K562 (cell line): ENCODE results near the gene TSPYL4. TPM values are rescaled to one million over a fixed set of nuclear protein-coding genes. Genes with fewer than 3 reads are reported as not detected.

Source experiments
- ASH1L ChIP-seq: fragments of 450-650 bp; IDR thresholded peaks from 2 replicates; pipeline ENCODE4 v1.6.1; 2018; ENCODE audit warnings: borderline replicate concordance, mild to moderate bottlenecking, low read depth; ENCODE audit not compliant: partially characterized antibody
- C11orf30 ChIP-seq: fragments of 450-650 bp; IDR thresholded peaks from 2 replicates; pipeline ENCODE4 v1.6.1; 2016; ENCODE audit warnings: low read depth, mild to moderate bottlenecking
- ETV1 ChIP-seq: fragments of 450-650 bp; conservative IDR thresholded peaks from 2 replicates; pipeline ENCODE4 v1.6.1; 2016; ENCODE audit warnings: missing genetic modification characterization, control low read depth, low read depth, missing compliant biosample characterization
- IFI16 ChIP-seq: fragments of 250-450 bp; sonication (Bioruptor Pico); IDR thresholded peaks from 2 replicates; pipeline ENCODE4 v2.1.2; 2022; ENCODE audit warnings: mild to moderate bottlenecking, inconsistent platforms
- KAT7 ChIP-seq: sonication (generic); formaldehyde crosslinking; IDR thresholded peaks from 2 replicates; pipeline ENCODE4 v1.8.0; 2022; ENCODE audit warnings: missing genetic modification reagents, mild to moderate bottlenecking, borderline replicate concordance
- MGA ChIP-seq: fragments of 450-650 bp; IDR thresholded peaks from 2 replicates; pipeline ENCODE4 v1.6.1; 2016; ENCODE audit warnings: mild to moderate bottlenecking, moderate library complexity
- RBFOX2 ChIP-seq: fragments of 200-400 bp; formaldehyde crosslinking; IDR thresholded peaks from 2 replicates; pipeline ENCODE4 v1.6.1; 2017; ENCODE audit warnings: low read depth, mild to moderate bottlenecking, low read length, moderate library complexity
- SIX5 ChIP-seq, 2 experiments: IDR thresholded peaks; 2 replicates each; pipeline ENCODE4 v1.6.1; 2011; ENCODE audit warnings: low read length in 2 of 2, borderline replicate concordance in 1 of 2, low read depth in 1 of 2, mild to moderate bottlenecking in 1 of 2, moderate library complexity in 1 of 2; ENCODE audit not compliant: insufficient read depth in 1 of 2
- SNIP1 ChIP-seq: fragments of 450-650 bp; IDR thresholded peaks from 2 replicates; pipeline ENCODE4 v1.7.1; 2017; ENCODE audit warnings: low read depth, mild to moderate bottlenecking
- YY1 ChIP-seq, 3 experiments: IDR thresholded peaks; 2 replicates each; pipeline ENCODE4 v1.6.1; 2011; ENCODE audit warnings: low read length in 2 of 3, mild to moderate bottlenecking in 2 of 3, moderate library complexity in 2 of 3, borderline replicate concordance in 1 of 3, control low read depth in 1 of 3, low read depth in 1 of 3; ENCODE audit not compliant: insufficient read depth in 3 of 3, insufficient replicate concordance in 2 of 3, control insufficient read depth in 1 of 3, insufficient read length in 1 of 3; ENCODE audit errors: extremely low read depth in 1 of 3
- ZNF184 ChIP-seq: sonication (generic); formaldehyde crosslinking; IDR thresholded peaks from 2 replicates; pipeline ENCODE4 v1.5.0; 2020; ENCODE audit warnings: missing genetic modification reagents
- polyA plus RNA-seq, 8 experiments: library from polyadenylated mRNA; depleted of rRNA in 4 of 8; stranded (reverse) in 5 of 8; unstranded in 3 of 8; fragments of >200 nt; fragmentation: Nextera tagmentation in 2 of 8; fragmentation: Illumina TruSeq in 1 of 8; extraction: Ambion mirVana in 2 of 8; extraction: Trizol in 1 of 8; gene quantifications; 2 replicates each; pipeline versions ENCODE4 v1.2.1 to v1.2.3, GENCODE V29; 2011 to 2014; ENCODE audit warnings: inconsistent platforms in 1 of 8, missing spikeins in 1 of 8
- total RNA-seq, 7 experiments: library from RNA; depleted of rRNA in 6 of 7; stranded (reverse); fragments of >200 nt in 6 of 7; fragmentation: Illumina TruSeq in 2 of 7; extraction: Trizol in 2 of 7; gene quantifications; 2 replicates each; pipeline versions ENCODE4 v1.2.1 to v1.2.3, GENCODE V29; 2011 to 2021; ENCODE audit warnings: low replicate concordance in 1 of 7
- TF ChIP-seq, protein P1 (sequence below): fragments of 450-650 bp; conservative IDR thresholded peaks from 2 replicates; pipeline ENCODE4 v1.6.1; 2016; ENCODE audit warnings: missing genetic modification characterization, low read depth, mild to moderate bottlenecking, missing compliant biosample characterization, moderate library complexity

The TSPYL4 gene
- total and polyA plus RNA-seq, 9 of the 15 experiments (the other 6 are each of a cell fraction or from before 2014, with no cell fraction given) = 0.69 to 18.0 (median 9.1) TPM

- TF ChIP-seq MGA = no peak
- no peak for TF ChIP-seq SNIP1
- no peak for TF ChIP-seq ZNF184 (CRISPR knock-in tag)
- TF ChIP-seq C11orf30 = peak; percentile 86
- TF ChIP-seq IFI16 = no peak
- TF ChIP-seq KAT7 (CRISPR knock-in tag) = peak; percentile 56; the same call in 1 of the 2 replicates
- no peak for TF ChIP-seq ETV1
- peak in 1 of 3 experiments; percentile 42 for TF ChIP-seq YY1 (IDR thresholded peaks at IDR 0.05; ENCODE audit: borderline replicate concordance in 1 of 3, control insufficient read depth in 1 of 3, extremely low read depth in 1 of 3, insufficient read depth in 3 of 3, insufficient read length in 1 of 3, insufficient replicate concordance in 2 of 3, low read depth in 1 of 3, low read length in 2 of 3)
- no peak for TF ChIP-seq SIX5 (IDR thresholded peaks at IDR 0.05; ENCODE audit: borderline replicate concordance in 1 of 2, insufficient read depth in 1 of 2, low read depth in 1 of 2, low read length in 2 of 2)
- TF ChIP-seq ASH1L = no peak
- TF ChIP-seq RBFOX2 = peak; percentile 70
- TF ChIP-seq, protein P1, sequence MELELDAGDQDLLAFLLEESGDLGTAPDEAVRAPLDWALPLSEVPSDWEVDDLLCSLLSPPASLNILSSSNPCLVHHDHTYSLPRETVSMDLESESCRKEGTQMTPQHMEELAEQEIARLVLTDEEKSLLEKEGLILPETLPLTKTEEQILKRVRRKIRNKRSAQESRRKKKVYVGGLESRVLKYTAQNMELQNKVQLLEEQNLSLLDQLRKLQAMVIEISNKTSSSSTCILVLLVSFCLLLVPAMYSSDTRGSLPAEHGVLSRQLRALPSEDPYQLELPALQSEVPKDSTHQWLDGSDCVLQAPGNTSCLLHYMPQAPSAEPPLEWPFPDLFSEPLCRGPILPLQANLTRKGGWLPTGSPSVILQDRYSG (tag) = no peak
Measured at GRCh38 chr6:116253505-116254296, at the start of gene TSPYL4 (continued).
